HFFc6 (cell line): ENCODE data around the gene MT1G. TPM values are rescaled to one million over a fixed set of nuclear protein-coding genes. Genes with fewer than 3 reads are reported as not detected.
"Not testable (repeated sequence)": the region's sequence is repeated elsewhere in the genome, so short reads cannot be mapped to it uniquely, and the experiment has no call there.

Experiments
- DNase-seq: peaks from one replicate; pipeline ENCODE4 v3.0.0-alpha.2; 2018
- H3K27ac Mint-ChIP-seq: 2 replicates; pipeline ENCODE4 v1.8.0; 2020; ENCODE audit warnings: mild to moderate bottlenecking, mixed read lengths
- H3K27me3 Mint-ChIP-seq: 2 replicates; pipeline ENCODE4 v1.8.0; 2021; ENCODE audit warnings: mild to moderate bottlenecking, moderate library complexity, mixed read lengths; ENCODE audit not compliant: insufficient read depth
- H3K36me3 Mint-ChIP-seq: 2 replicates; pipeline ENCODE4 v1.8.0; 2021; ENCODE audit warnings: low read depth, mixed read lengths
- H3K4me1 Mint-ChIP-seq: 2 replicates; pipeline ENCODE4 v1.8.0; 2020; ENCODE audit warnings: low read depth, mixed read lengths
- H3K4me3 Mint-ChIP-seq: 2 replicates; pipeline ENCODE4 v1.8.0; 2020; ENCODE audit warnings: mild to moderate bottlenecking, moderate library complexity, mixed read lengths
- H3K9me3 Mint-ChIP-seq: 2 replicates; pipeline ENCODE4 v1.8.0; 2020; ENCODE audit warnings: mild to moderate bottlenecking, mixed read lengths
- total RNA-seq, 6 experiments: library from RNA; stranded (reverse); fragmentation: NEBNext Ultra II Directional; extraction: Animal tissue kit (Norgen Biotek cat#: 25700); gene quantifications; 2 replicates in 1 of 6; 3 replicates in 5 of 6; pipeline ENCODE4 v1.2.3, GENCODE V29; 2021
- TF ChIP-seq, protein P1 (sequence below): fragments of 200-600 bp; sonication (generic); IDR thresholded peaks from 2 replicates; pipeline ENCODE4 v1.5.0; 2021; ENCODE audit warnings: antibody characterized with exemption, mild to moderate bottlenecking

The MT1G gene
- total RNA-seq, 6 experiments from 2014 or later: 0.73 TPM; not detected in 5

DNA sequence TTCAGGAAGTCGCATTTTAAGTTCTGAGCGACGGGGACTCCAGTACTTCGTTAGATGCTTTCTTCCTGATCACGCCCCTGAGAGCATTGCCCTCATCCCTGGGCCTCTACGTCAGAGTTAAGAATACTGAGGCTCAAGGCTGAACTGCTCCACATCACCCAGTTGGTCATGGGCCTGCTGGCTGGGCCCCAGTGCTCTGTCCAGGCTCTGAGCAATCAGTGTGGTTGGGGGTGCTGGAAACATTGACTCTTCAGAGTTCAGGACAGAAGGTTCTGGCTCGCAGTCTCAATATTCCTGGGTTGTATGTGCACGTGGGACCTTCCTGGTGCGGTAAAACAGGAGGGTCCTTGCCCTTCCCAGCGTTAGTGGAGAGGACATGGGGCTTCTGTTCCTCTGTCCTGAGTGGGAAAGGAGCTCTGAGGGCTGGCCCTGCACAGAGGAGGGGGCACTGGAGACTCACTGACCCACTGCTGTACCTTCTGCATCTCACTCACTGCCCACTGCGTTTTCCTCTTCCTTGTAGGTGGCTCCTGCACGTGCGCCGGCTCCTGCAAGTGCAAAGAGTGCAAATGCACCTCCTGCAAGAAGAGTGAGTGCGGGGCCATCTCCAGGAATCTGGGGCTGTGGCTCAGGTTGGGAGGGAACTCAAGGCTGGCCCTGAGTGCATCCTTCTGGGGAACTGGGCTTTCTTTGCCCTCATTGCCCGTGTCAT is 41.8 kb downstream of the MT1G start:
- Mint-ChIP-seq H3K27ac (peak overlapping the region; percentile 96), H3K27me3 (peaks cover 4% of the 10 kb centered on the region; the same call in 1 of the 2 replicates)
- peak; percentile 76 for DNase-seq

GRCh38 chr16:56625140-56625942 is 42.5 kb downstream of the MT1G start, which contains the start of gene MT1E:
MT1E (plus strand) TSS chr16:56625781; CDS start chr16:56625852, 71 bp downstream.
- no peaks in the 10 kb centered on the region for H3K9me3 Mint-ChIP-seq
- peak within 1 kb of the TSS; percentile 97 for H3K4me3 Mint-ChIP-seq
- H3K36me3 Mint-ChIP-seq: peaks cover 18% of the 10 kb centered on the region; the same call in 1 of the 2 replicates
- TF ChIP-seq, protein P1, sequence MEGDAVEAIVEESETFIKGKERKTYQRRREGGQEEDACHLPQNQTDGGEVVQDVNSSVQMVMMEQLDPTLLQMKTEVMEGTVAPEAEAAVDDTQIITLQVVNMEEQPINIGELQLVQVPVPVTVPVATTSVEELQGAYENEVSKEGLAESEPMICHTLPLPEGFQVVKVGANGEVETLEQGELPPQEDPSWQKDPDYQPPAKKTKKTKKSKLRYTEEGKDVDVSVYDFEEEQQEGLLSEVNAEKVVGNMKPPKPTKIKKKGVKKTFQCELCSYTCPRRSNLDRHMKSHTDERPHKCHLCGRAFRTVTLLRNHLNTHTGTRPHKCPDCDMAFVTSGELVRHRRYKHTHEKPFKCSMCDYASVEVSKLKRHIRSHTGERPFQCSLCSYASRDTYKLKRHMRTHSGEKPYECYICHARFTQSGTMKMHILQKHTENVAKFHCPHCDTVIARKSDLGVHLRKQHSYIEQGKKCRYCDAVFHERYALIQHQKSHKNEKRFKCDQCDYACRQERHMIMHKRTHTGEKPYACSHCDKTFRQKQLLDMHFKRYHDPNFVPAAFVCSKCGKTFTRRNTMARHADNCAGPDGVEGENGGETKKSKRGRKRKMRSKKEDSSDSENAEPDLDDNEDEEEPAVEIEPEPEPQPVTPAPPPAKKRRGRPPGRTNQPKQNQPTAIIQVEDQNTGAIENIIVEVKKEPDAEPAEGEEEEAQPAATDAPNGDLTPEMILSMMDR: no peak
- H3K4me1 Mint-ChIP-seq: peaks cover 28% of the 10 kb centered on the region
- peak; percentile 75 for DNase-seq
- H3K27ac Mint-ChIP-seq: peak within 1 kb of the TSS; percentile 96
- peaks cover 4% of the 10 kb centered on the region; the same call in 1 of the 2 replicates for H3K27me3 Mint-ChIP-seq

More for the DNA sequence above, 41.8 kb downstream of the MT1G start:
- TF ChIP-seq, protein P1: no peak
- H3K4me1 Mint-ChIP-seq: peaks cover 28% of the 10 kb centered on the region
- no peaks in the 10 kb centered on the region for H3K9me3 Mint-ChIP-seq
- H3K4me3 Mint-ChIP-seq: peak overlapping the region; percentile 97
- H3K36me3 Mint-ChIP-seq: peaks cover 18% of the 10 kb centered on the region; the same call in 1 of the 2 replicates

GRCh38 chr16:56623637-56624036 is 44.2 kb downstream of the MT1G start:
- H3K9me3 Mint-ChIP-seq: no peaks in the 10 kb centered on the region
- TF ChIP-seq, protein P1: no peak
- peaks cover 18% of the 10 kb centered on the region; the same call in 1 of the 2 replicates for H3K36me3 Mint-ChIP-seq
- H3K4me1 Mint-ChIP-seq: peaks cover 26% of the 10 kb centered on the region
- no peak overlapping the region for H3K27ac Mint-ChIP-seq
- no peak for DNase-seq
- H3K4me3 Mint-ChIP-seq: no peak overlapping the region
- H3K27me3 Mint-ChIP-seq: peaks cover 4% of the 10 kb centered on the region; the same call in 1 of the 2 replicates

GRCh38 chr16:56623184-56623583 is 44.7 kb downstream of the MT1G start:
- peaks cover 28% of the 10 kb centered on the region for H3K4me1 Mint-ChIP-seq
- H3K9me3 Mint-ChIP-seq, H3K4me3 Mint-ChIP-seq, H3K27ac Mint-ChIP-seq, DNase-seq, H3K27me3 Mint-ChIP-seq: not testable (repeated sequence)
- peaks cover 18% of the 10 kb centered on the region; the same call in 1 of the 2 replicates for H3K36me3 Mint-ChIP-seq

DNA sequence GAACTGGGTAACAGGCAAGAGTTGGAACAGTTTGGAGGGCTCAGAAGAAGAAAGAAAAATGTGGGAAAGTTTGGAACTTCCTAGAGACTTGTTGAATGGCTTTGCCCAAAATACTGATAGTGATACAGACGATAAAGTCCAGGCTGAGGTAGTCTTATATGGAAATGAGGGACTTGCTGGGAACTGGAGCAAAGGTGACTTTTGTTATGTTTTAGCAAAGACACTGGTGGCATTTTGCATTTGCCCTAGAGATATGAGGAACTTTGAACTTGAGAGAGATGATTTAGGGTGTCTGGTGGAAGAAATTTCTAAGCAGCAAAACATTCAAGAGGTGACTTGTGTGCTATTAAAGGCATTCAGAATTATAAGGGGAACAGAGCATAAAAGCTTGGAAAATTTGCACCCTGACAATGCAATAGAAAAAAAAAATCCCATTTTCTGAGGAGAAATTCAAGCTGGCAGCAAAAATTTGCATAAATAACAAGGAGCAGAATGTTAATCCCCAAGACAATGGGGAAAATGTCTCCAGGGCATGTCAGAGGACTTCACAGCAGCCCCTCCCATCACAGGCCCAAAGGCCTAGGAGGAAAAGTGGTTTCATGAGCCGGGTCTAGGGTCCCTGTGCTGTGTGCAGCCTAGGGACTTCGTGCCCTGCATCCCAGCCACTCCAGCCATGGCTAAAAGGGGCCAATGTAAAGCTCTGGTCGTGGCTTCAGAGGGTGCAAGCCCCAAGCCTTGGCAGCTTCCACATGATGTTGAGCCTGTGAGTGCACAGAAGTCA is 46.0 kb downstream of the MT1G start:
- not testable (repeated sequence) for H3K4me3 Mint-ChIP-seq, H3K27ac Mint-ChIP-seq, DNase-seq, H3K9me3 Mint-ChIP-seq, H3K27me3 Mint-ChIP-seq
- Mint-ChIP-seq H3K4me1 (peaks cover 32% of the 10 kb centered on the region), H3K36me3 (peaks cover 13% of the 10 kb centered on the region; the same call in 1 of the 2 replicates)

- H3K9me3 Mint-ChIP-seq: no peaks in the 10 kb centered on the region
- no peak overlapping the region for H3K27ac Mint-ChIP-seq
- no peak overlapping the region for H3K4me3 Mint-ChIP-seq
- H3K4me1 Mint-ChIP-seq: peaks cover 25% of the 10 kb centered on the region
- H3K27me3 Mint-ChIP-seq: no peaks in the 10 kb centered on the region; the same call in none of the 2 replicates
- H3K36me3 Mint-ChIP-seq: no peaks in the 10 kb centered on the region
- DNase-seq: no peak
- TF ChIP-seq, protein P1: no peak
Observed at GRCh38 chr16:56620339-56620897, 47.4 kb downstream of the MT1G start.
